HG03196 (cell line): Measurements from ENCODE around the gene IGFBP6.
"Not testable (repeated sequence)": the region's sequence is repeated elsewhere in the genome, so short reads cannot be mapped to it uniquely, and the experiment has no call there.

Experiments
- ATAC-seq: cut with Tn5 transposase; IDR thresholded peaks from one replicate; pipeline ENCODE4 v1.9.1; 2021; ENCODE audit not compliant: unreplicated experiment

The IGFBP6 gene

GRCh38 chr12:53096089-53096741 lies 1.3 kb upstream of the IGFBP6 start:
- ATAC-seq = no peak

DNA sequence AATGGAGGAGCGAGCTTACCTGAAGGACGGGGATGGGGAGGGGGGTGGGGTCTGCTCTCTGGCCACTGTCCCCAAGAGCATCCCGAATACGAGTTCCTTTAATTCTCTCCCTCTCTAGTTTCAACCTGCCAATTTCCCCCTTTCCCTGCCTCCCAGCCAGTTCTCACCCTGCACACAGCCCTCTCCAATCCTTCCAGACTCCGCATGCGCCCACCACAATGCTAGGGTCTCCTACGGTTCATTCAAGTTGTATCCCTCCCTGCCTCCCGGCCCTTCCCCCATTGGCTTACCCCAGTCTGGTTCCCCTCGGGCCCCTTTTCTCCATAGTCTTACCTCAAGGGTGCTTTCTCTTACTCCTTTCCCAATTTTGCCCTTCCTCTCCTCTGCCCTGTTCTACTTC lies 708 bp upstream of the IGFBP6 start:
- ATAC-seq = no peak

DNA sequence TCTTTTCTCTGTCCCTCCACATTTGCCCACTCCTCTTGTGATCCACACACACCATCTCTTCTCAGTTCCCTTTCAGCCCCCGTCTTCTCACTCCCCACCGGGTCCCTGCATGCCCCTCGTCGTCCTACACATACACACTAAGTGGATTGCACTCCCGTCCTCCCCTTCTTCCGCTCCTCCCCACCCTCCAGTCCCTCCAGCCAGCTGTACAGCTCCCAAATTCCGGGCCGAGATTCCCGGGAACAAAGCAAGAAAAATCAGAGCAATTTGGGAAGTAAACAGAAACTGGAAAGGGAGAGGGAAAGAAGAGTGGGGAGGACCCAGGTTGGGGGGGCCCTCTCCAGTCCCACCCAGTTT lies 282 bp upstream of the IGFBP6 start:
- no peak for ATAC-seq

DNA sequence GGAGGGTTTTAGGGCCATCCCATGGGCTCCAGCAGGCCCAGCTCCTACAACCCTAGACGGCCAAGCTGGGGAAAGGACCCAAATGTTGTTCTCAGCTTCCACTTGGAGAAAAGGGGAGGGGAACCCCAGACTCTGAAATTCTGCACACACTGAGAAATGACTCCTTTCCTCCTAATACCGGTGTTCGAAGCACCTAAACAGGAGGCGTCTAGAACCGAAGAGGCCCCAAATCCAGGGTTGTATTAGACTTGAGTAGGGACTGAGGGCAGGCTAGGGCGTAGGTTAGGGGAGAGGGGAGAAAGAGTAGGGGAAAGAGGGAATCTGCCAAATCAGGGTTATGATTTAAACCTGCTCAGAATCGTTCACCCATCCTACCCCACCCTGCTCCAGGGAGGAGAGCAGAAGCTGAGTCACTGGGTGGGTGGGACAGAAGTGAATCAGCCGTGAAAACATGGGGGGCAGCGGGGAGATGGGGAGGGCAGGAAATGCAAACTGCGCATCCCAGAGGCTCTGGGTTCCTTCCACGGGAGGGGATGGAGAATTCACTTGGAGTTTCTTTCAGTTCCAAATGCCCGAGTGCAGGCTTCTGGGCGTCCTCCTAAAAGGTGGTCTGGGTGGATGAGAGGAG lies 1.0 kb downstream of the IGFBP6 start:
- ATAC-seq = no peak

- no peak for ATAC-seq
Observed at GRCh38 chr12:53099071-53099882, 1.8 kb downstream of the IGFBP6 start.

DNA sequence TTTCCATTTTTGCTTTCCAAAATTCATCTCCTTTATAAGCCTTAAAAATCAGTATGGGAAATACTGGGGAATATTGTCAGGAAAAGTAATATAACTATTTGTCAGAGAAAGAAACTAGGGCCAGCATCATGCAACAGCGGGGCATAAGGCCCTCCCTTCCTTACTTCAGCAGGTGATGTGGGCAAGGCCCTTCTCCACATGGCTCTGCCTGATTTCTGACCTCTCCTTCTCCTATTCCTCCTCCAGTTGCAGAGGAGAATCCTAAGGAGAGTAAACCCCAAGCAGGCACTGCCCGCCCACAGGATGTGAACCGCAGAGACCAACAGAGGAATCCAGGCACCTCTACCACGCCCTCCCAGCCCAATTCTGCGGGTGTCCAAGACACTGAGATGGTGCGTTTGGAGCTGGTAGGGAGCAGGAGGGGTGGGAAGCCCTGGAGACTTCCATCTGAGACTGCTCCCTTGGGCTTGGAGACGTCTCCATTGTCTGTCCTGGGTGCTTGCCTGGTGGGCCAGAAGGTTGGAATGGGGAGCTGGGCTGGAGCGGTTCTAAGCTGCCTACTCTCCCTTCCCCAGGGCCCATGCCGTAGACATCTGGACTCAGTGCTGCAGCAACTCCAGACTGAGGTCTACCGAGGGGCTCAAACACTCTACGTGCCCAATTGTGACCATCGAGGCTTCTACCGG lies 3.1 kb downstream of the IGFBP6 start:
- ATAC-seq = no peak

GRCh38 chr12:53101266-53101665 lies 3.8 kb downstream of the IGFBP6 start:
- no peak for ATAC-seq

GRCh38 chr12:53101931-53102781 lies 4.7 kb downstream of the IGFBP6 start:
- no peak for ATAC-seq

GRCh38 chr12:53102883-53103807 lies 5.7 kb downstream of the IGFBP6 start, which contains the start of gene SOAT2:
Gene SOAT2 (plus strand): TSS chr12:53103486. CDS start chr12:53103578, 92 bp downstream.
- no peak for ATAC-seq

DNA sequence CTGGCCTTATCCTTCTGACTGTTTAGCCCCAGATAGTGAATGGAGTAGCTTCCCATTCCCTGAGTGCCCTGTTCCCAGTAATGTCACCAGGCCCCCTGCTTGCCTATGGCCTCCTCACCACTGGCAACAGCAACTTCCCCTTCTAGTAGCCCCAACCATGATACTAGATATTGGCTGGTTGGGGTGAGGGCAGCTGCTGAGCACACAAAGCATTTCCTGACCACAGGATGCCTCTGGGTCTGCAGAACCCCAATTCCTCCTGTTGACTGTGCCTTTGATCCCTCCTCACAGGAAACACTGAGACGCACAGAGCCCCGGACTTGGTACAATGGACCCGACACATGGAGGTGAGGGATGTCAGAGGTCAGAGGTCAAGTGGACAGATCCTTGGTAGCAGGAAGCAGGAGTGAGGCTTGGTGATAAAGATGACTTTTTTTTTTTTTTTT lies 6.4 kb downstream of the IGFBP6 start:
- no peak for ATAC-seq

- ATAC-seq = no peak
Observed at GRCh38 chr12:53105256-53105655, 7.8 kb downstream of the IGFBP6 start.

- ATAC-seq = no peak
Observed at GRCh38 chr12:53105712-53106439, 8.4 kb downstream of the IGFBP6 start.

DNA sequence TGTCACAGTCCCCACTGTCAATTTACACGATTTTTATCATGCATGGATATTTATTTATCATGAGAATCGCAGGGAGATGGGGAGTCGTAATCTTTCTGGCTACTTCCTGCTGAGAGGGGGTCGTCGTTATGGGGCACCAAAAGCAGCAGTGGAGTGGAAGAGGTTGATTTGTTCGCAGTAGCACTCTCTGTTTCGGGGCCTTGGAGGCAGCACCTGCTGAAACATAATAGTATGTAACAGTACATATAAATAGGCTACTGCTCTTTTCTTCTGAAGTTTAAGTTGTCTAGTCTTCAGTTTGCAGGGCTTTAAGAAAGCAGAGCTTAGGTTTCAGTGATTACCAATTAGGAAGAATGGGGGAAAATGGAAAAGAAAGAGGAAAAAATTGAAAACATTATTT lies 9.7 kb downstream of the IGFBP6 start:
- no peak for ATAC-seq

DNA sequence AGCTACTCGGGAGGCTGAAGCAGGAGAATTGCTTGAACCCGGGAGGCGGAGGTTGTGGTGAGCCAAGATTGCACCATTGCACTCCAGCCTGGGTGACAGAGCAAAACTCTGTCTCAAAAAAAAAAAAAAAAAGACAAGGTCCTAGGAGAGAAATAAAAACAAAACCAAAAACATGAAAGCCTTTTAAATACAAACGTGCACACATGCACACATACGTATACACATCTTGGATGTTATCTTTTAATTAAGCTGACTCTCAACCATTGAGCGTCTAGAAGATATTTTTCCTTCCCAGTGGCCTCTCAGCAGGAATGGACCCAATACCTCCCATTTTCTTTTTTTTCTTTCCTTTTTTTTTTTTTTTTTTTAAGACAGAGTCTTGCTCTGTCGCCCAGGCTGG lies 15.0 kb downstream of the IGFBP6 start:
- not testable (repeated sequence) for ATAC-seq

DNA sequence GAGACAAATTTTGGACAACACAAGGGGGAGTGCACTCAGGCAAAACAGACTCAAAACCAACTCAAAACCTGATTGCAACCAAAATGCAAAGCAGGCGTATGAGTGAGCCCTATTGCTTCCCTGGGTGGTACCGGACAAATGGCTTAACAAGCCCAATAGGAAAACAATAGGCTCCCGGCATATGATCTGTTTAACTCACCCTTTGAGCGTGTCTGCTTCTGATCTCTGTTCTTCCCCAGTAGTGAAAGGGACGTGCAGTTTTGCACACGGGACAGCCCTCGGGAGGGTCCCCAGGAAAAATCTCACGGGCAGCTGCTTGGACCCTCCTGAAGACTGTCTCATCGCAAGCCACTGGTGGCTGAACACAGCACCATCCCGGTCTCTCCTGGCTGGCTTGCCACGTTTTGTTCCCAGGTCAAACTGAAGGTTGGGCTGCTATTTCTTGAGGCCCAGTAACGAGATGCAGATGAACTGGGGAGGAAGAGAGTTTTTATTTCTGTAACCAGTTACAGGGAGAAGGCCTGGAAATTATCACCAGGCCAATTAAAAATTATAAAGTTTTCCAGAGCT lies 15.8 kb downstream of the IGFBP6 start:
- no peak for ATAC-seq

DNA sequence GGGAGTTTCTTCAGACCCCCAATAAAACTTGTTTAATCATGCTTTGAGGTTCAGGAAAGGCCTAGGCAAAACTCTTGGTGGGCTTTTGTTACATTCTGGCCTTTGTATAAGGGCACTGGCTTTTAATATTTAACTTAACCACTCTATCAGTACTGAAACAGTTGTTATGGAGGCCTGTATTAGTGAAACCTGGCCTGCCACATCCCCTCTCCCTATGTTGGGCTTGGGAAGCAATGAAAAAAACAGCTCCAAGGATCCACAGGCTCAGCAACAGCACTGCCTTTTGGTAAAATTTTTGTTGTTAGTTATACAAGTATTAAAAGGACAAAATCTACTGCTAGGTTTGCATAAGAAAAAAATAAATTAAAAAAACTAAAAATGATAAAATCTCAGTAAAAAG lies 16.5 kb downstream of the IGFBP6 start:
- ATAC-seq = no peak

DNA sequence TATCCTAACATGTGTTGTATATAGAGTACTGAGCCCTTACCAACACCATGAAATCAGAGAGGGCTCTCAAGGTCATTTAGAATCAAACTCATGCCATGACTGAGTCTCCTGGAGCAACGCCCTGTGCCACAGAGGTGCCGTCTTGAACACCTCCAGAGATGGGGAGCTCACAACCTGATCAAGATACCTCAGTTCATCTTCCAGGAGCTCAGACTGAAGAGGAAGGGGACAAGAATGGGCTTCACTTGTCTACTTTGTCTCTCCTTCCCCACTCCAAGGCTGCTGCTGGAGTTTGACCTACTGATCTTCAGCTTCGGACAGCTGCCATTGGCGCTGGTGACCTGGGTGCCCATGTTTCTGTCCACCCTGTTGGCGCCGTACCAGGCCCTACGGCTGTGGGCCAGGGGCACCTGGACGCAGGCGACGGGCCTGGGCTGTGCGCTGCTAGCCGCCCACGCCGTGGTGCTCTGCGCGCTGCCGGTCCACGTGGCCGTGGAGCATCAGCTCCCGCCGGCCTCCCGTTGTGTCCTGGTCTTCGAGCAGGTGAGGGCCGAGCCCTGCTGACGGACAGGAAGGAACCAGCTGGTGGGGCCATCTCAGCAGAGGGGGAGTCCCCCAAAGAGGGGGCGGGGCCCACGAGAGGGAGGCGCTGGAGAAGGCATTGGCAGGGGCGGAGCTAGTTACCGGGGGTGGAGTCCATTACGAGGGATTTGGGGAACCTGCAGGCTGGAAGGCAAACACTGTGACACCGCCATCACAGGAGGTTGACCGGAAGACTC lies 17.8 kb downstream of the IGFBP6 start:
- no peak for ATAC-seq
